ENCODE data around the gene APPBP2.

The APPBP2 gene

DNA sequence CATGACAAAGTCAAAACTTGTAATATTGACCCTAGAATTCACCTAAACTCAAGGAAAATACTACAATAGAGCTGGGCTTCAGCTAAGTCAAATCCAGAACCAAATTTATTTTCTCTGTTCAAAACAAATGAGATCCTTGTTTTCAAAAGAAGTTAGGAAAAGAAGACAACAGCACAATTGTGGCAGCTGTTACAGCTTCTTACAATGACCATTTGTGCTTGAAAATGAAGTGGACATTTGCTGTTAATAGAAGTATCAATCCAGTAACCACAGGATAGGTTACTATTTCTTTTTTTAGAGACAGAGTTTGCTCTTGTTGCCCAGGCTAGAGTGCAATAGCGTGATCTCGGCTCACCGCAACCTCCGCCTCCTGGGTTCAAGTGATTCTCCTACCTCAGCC, 44.4 kb downstream of the APPBP2 start:
- no peak overlapping the region for H3K4me2 ChIP-seq (ENCODE audit: low read length)
- no peaks in the 10 kb centered on the region for H3K9me2 ChIP-seq (replicated peaks; ENCODE audit: control insufficient read depth, low read length)
- H3K36me3 ChIP-seq (ENCODE audit: control insufficient read depth, low read length): peaks cover 10% of the 10 kb centered on the region; the same call in 1 of the 2 replicates
- H3F3A ChIP-seq (ENCODE audit: control insufficient read depth, insufficient read depth): no peaks in the 10 kb centered on the region
- no peaks in the 10 kb centered on the region for H4K20me1 ChIP-seq (ENCODE audit: control insufficient read depth, insufficient read depth, low read depth, low read length)
- no peak overlapping the region for H3K4me3 ChIP-seq (ENCODE audit: low read length)
- H3K9me3 ChIP-seq (ENCODE audit: control insufficient read depth, insufficient read depth, low read length): no peaks in the 10 kb centered on the region
- H3K79me2 ChIP-seq (ENCODE audit: control insufficient read depth, low read length): no peaks in the 10 kb centered on the region
- TF ChIP-seq EZH2phosphoT487 (IDR thresholded peaks at IDR 0.05; ENCODE audit: borderline replicate concordance, low read length): no peak
- TF ChIP-seq, protein P1, sequence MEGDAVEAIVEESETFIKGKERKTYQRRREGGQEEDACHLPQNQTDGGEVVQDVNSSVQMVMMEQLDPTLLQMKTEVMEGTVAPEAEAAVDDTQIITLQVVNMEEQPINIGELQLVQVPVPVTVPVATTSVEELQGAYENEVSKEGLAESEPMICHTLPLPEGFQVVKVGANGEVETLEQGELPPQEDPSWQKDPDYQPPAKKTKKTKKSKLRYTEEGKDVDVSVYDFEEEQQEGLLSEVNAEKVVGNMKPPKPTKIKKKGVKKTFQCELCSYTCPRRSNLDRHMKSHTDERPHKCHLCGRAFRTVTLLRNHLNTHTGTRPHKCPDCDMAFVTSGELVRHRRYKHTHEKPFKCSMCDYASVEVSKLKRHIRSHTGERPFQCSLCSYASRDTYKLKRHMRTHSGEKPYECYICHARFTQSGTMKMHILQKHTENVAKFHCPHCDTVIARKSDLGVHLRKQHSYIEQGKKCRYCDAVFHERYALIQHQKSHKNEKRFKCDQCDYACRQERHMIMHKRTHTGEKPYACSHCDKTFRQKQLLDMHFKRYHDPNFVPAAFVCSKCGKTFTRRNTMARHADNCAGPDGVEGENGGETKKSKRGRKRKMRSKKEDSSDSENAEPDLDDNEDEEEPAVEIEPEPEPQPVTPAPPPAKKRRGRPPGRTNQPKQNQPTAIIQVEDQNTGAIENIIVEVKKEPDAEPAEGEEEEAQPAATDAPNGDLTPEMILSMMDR (IDR thresholded peaks at IDR 0.05; ENCODE audit: low read depth, low read length, poor library complexity, severe bottlenecking): no peak
- H3K27me3 ChIP-seq (ENCODE audit: control insufficient read depth, low read length): no peaks in the 10 kb centered on the region
- H3K4me1 ChIP-seq (ENCODE audit: control insufficient read depth, low read length): no peaks in the 10 kb centered on the region
- no peak overlapping the region for H3K27ac ChIP-seq (ENCODE audit: low read depth, low read length)

DNA sequence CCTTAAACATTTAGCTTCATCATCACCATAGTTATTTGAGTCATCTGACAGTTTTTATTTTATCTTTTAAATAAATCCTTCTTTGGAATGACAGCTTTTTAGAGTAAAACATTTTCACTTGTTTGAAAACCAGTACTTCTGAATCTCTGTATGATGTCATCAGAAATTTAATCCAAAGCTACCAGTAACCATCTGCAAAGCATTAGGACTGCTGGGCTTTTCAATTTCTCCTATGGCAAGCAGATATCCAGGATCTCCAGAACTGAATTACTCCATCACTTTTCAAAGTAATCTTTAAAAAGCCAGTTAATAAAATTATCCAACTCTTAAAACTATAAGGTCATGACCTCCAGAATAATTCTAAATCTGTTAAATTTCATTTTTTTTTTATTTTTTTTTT, 52.3 kb downstream of the APPBP2 start:
- Histone ChIP-seq H3K79me2 (ENCODE audit: control insufficient read depth, low read length) (no peaks in the 10 kb centered on the region), H3K36me3 (ENCODE audit: control insufficient read depth, low read length) (peaks cover 30% of the 10 kb centered on the region), H3K4me1 (ENCODE audit: control insufficient read depth, low read length) (peaks cover 5% of the 10 kb centered on the region; the same call in 1 of the 2 replicates), H3K27me3 (ENCODE audit: control insufficient read depth, low read length) (no peaks in the 10 kb centered on the region), H3K27ac (ENCODE audit: low read depth, low read length) (no peak overlapping the region), H4K20me1 (ENCODE audit: control insufficient read depth, insufficient read depth, low read depth, low read length) (no peaks in the 10 kb centered on the region), H3K9me2 (replicated peaks; ENCODE audit: control insufficient read depth, low read length) (no peaks in the 10 kb centered on the region), H3K4me3 (ENCODE audit: low read length) (no peak overlapping the region), H3K9me3 (ENCODE audit: control insufficient read depth, insufficient read depth, low read length) (no peaks in the 10 kb centered on the region), H3K4me2 (ENCODE audit: low read length) (no peak overlapping the region), H3F3A (ENCODE audit: control insufficient read depth, insufficient read depth) (no peaks in the 10 kb centered on the region)
- TF ChIP-seq, protein P1 (IDR thresholded peaks at IDR 0.05; ENCODE audit: low read depth, low read length, poor library complexity, severe bottlenecking): no peak
- no peak for TF ChIP-seq EZH2phosphoT487 (IDR thresholded peaks at IDR 0.05; ENCODE audit: borderline replicate concordance, low read length)

DNA sequence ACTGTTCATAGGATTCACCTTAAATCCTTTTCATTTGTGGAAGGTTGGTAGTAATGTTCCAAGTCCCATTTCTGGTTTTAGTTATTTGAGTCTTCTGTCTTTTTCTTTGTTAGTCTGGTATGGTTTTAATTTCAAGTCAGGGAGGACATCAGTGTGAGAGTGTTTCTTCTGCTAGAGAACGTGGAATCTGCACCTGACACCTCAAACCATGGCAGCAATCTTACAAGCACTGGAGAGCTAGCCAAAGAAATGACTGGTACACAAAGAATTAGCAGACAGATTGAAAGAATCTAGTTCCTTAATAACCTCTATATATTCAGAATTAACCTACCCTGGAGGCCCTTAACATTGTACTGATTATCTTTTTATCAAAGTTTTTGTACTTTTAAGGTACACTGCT, 53.6 kb downstream of the APPBP2 start:
- TF ChIP-seq, protein P1 (IDR thresholded peaks at IDR 0.05; ENCODE audit: low read depth, low read length, poor library complexity, severe bottlenecking): no peak
- TF ChIP-seq EZH2phosphoT487 (IDR thresholded peaks at IDR 0.05; ENCODE audit: borderline replicate concordance, low read length): no peak
- no peaks in the 10 kb centered on the region for H3K9me2 ChIP-seq (replicated peaks; ENCODE audit: control insufficient read depth, low read length)
- peaks cover 5% of the 10 kb centered on the region; the same call in 1 of the 2 replicates for H3K4me1 ChIP-seq (ENCODE audit: control insufficient read depth, low read length)
- no peak overlapping the region for H3K27ac ChIP-seq (ENCODE audit: low read depth, low read length)
- no peaks in the 10 kb centered on the region for H4K20me1 ChIP-seq (ENCODE audit: control insufficient read depth, insufficient read depth, low read depth, low read length)
- no peak overlapping the region for H3K4me2 ChIP-seq (ENCODE audit: low read length)
- no peaks in the 10 kb centered on the region for H3F3A ChIP-seq (ENCODE audit: control insufficient read depth, insufficient read depth)
- H3K4me3 ChIP-seq (ENCODE audit: low read length): no peak overlapping the region
- H3K9me3 ChIP-seq (ENCODE audit: control insufficient read depth, insufficient read depth, low read length): no peaks in the 10 kb centered on the region
- no peaks in the 10 kb centered on the region for H3K79me2 ChIP-seq (ENCODE audit: control insufficient read depth, low read length)
- peaks cover 29% of the 10 kb centered on the region for H3K36me3 ChIP-seq (ENCODE audit: control insufficient read depth, low read length)
- no peaks in the 10 kb centered on the region for H3K27me3 ChIP-seq (ENCODE audit: control insufficient read depth, low read length)
